OCI-LY3 (cell line): ENCODE data around the gene CSNK2B.

Source experiments
- EZH2phosphoT487 ChIP-seq: fragments of 200-600 bp; shearing (Covaris generic); IDR thresholded peaks from 2 replicates; pipeline ENCODE4 v1.6.1; 2018; ENCODE audit warnings: antibody characterized with exemption, mixed run types, low read depth
- TF ChIP-seq, protein P1 (sequence below): fragments of 200-600, 300-600 bp; sonication (generic); IDR thresholded peaks from 2 replicates; pipeline ENCODE4 v1.5.1; 2014; ENCODE audit warnings: antibody characterized with exemption, low read length, low read depth

DNA sequence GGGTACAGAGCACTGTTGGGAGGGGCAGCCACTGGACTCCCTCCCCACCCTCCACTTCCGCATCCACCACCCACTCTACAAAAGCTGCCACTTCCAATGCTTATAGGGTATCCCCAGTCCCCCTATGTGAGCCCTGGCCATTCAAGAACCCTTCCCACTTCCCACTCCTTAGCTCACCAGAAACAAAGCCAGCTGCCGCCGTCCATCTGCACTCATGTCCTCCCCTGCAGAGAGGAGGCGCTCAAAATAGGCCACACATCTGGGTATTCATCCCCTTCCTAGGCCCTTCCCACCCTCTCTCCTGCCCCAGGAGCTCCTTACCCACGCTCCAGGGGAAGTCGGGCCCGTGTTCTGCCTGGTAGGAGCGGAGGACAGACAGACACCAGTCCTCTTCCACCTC is 21.4 kb downstream of the CSNK2B start:
- TF ChIP-seq, protein P1, sequence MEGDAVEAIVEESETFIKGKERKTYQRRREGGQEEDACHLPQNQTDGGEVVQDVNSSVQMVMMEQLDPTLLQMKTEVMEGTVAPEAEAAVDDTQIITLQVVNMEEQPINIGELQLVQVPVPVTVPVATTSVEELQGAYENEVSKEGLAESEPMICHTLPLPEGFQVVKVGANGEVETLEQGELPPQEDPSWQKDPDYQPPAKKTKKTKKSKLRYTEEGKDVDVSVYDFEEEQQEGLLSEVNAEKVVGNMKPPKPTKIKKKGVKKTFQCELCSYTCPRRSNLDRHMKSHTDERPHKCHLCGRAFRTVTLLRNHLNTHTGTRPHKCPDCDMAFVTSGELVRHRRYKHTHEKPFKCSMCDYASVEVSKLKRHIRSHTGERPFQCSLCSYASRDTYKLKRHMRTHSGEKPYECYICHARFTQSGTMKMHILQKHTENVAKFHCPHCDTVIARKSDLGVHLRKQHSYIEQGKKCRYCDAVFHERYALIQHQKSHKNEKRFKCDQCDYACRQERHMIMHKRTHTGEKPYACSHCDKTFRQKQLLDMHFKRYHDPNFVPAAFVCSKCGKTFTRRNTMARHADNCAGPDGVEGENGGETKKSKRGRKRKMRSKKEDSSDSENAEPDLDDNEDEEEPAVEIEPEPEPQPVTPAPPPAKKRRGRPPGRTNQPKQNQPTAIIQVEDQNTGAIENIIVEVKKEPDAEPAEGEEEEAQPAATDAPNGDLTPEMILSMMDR: no peak
- no peak for TF ChIP-seq EZH2phosphoT487
